GM21825 (cell line): ENCODE results near the gene PC.

Source experiments
- ATAC-seq: cut with Tn5 transposase; IDR thresholded peaks from one replicate; pipeline ENCODE4 v1.9.1; 2021; ENCODE audit warnings: mild to moderate bottlenecking, moderate library complexity; ENCODE audit not compliant: unreplicated experiment

PC gene

DNA sequence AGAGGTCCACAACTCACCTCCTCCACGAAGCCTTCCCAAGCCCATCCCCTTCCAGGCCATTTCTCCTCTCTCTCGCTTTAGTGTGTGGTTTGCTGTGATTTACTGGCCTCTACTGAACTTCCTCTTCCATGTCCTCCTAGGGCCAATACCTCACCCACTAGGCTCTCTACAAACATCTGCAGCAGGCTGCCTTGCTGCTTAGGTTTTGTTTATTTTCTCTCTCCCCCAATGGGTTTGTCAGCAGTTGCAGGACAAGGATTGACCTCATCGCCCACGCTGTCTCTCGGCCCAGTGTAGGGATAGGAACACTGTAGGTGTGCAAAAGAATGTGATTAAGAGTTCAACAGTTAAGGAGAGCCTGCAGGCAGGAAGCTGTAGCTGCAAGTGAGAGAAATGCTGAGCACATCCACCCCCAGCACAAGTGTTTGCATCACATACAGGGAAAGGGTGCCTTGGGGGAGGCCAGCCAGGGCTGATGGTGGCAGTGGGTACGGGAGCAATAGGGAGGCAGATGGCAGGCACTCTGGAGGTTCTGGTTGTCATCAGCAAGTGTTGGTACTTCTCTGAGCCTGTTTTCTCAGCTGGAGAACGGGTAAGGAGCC, 1.4 kb downstream of the PC start:
- no peak for ATAC-seq

GRCh38 chr11:66953081-66953833, 4.9 kb downstream of the PC start:
- ATAC-seq: no peak

GRCh38 chr11:66951927-66952337, 6.3 kb downstream of the PC start:
- no peak for ATAC-seq

DNA sequence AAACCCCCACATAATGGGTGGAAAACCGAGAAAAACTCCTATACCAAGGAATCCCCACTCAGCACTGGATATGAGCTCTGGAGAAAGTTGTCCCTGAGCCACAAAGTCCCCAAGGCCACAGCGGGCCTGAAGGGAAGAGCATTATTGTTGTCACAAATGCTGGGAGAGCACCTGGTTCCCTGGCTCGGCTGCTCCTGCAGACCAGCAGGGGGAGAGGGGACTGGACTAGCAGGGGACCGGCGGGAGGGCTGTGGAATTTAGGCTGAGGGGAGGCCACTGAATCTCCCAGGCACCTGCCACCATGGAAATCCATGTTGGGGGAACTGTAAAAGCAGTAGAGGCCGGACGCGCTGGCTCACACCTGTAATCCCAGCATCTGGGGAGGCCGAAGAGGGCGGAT, 7.0 kb downstream of the PC start:
- no peak for ATAC-seq

- ATAC-seq: no peak
Measured at GRCh38 chr11:66950112-66950535, 8.1 kb downstream of the PC start.

- ATAC-seq: no peak
Measured at GRCh38 chr11:66938582-66939135, 19.5 kb downstream of the PC start.

DNA sequence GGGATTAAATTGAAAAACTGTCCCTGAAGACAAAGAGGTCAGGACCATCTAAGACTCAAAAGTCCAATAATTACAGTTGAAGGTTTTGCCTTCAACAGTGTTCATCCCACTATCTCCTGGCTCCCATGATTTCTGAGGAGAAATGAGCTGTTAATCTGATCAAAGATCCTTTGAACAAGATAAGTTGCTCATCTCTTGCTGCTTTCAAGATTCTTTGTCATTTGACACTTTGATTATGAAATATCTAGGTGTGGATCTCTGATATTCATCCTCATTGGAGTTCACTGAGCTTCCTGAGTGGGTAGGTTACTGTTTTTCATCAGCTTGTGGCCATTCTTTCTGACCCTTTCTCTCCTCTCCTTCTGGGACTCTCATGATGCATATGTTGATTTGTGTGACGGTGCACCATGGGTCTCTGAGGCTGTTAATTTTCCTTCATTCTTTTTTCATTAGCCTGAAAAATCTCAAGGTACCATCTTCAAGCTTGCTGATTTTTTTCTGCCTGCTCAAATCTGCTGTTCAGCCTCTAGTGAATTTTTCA, 20.9 kb downstream of the PC start:
- no peak for ATAC-seq

DNA sequence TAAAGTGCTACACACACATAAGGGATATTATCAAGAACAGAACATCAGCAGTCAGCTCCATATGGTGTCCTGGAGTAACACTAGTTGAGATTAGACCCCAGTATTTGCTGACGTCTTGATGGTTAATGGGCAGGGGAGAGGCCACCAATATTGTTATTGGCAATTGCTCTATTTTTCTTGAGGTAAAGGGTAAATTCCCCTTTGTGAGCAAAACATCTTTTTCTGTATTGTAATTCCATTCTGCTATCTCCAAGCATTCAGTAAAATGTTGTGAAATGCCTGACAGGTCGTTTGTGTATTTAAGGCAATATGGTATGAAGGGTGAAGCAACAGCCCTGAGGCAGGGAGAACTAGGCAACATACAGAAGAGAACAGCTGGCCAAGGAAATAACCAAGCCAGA, 21.9 kb downstream of the PC start:
- ATAC-seq: no peak

- no peak for ATAC-seq
Measured at GRCh38 chr11:66934950-66935779, 23.0 kb downstream of the PC start.

- no peak for ATAC-seq
Measured at GRCh38 chr11:66933531-66933930, 24.7 kb downstream of the PC start.

- no peak for ATAC-seq
Measured at GRCh38 chr11:66932543-66932942, 25.6 kb downstream of the PC start.

GRCh38 chr11:66929753-66930152, 28.4 kb downstream of the PC start:
- ATAC-seq: no peak

DNA sequence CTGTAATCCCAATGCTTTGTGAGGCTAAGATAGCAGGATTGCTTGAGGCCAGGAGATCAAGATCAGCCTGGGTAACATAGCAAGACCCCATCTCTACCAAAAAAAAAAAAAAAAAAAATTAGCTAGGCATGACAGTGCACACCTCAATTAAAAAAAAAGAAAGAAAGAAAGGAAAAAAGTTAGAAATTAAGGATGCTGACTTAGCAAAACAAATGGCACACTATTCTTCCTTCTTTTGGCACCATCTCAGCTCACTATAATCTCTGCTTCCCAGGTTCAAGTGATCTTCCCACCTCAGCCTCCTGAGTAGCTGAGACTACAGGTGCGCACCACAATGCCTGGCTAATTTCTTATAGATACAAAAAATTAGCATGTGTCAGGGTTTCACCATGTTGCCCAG, 33.9 kb downstream of the PC start:
- ATAC-seq: no peak

DNA sequence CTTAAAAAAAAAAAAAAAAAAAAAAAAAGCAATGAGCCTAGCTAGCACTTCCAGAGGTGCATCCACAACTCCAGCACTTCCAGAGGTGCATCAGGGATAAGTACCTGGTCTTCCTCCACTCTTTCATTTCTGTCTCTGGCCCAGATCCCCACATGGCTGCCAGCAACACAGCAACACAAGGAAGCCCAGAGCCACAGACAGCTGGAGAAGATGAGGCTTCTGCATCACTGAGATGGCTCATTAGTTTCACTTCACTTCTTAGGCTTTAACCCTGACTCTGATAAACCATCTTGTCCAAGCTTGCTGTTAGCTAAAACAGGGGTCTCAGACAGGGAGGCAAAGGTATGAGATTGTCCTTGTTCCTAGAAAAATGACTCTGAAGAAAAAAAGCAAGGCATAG, 35.6 kb downstream of the PC start:
- ATAC-seq: no peak

GRCh38 chr11:66920978-66921784, 37.0 kb downstream of the PC start:
- ATAC-seq: no peak

DNA sequence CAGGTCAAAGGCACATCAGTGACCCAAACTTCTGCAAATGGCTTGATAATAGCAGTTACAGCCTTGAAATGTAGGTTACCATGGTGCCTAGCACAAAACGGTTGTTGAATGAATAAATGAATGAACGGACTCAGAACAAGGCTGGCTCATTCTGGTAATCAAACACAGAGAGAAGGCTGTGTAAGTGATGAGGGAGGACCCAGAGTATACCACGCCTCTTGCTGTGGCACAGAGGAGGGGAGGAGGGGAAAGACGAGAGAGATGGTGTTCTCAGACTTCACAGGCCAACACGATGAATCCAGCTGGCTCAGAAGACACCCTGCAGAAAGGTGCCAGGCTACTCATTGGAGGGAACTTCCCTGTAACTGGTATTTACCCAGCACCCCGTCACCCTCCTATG, 38.3 kb downstream of the PC start:
- no peak for ATAC-seq

DNA sequence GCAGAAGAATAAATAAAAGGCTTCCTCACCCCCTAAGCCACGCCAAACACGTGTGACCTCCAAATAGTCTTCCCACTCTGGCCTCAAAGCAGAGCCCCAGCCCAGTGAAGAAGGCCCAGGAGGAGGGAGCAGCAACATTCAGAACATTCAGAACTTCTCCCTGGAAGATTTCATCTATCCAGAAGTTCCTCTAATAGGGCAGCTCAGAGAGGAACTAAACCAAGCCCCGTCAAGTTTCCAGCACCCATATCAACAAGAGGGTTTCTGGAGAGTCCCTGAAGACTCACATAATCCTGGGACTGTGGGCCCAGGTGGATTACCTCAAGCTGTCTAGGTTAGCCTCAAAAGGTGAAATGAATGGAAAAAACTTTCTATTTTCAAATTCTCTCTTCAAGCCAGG, 39.4 kb downstream of the PC start:
- no peak for ATAC-seq

DNA sequence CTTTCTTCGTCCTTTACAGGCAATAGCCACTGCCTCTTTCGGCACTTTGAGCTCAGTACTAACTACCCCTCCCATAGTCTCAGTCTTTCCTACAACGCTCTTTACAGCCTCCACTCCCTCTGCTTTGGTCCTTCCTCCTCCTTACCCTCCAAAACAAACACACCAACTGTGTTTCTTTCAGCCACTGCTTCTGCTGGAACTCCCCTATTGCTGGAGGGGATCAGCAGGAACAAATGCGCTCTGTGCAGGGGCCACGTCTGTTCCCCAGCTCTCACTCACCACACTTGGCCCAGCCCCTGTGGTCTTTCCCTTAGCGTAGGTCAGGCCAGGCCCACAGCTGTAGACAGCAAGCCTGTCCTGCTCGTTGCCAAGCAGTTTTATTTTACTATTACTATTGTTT, 42.3 kb downstream of the PC start:
- ATAC-seq: no peak

- ATAC-seq: no peak
Measured at GRCh38 chr11:66915046-66915832, 42.9 kb downstream of the PC start.

DNA sequence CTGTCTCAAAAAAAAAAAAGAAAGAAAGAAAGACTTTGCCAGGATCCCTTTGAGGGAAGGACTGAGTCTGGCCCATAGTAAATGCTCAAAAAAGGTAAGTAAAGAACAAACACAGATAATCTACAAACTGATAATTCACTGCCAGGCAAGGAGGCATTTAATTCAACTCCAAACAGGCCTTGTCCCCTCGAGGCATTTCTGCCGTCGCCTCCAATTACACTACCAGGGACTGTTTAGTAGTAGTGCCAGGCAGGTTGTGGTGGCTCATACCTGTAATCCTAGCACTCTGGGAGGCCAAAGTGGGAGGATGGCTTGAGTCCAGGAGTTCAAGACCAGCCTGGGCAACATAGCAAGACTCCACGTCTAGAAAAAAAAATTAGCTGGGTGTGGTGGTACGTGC, 43.7 kb downstream of the PC start:
- ATAC-seq: no peak
